ENCODE results near the gene DALRD3. TPM values are rescaled to one million over a fixed set of nuclear protein-coding genes. Genes with fewer than 3 reads are reported as not detected.

Gene DALRD3
- polyA plus RNA-seq, 2 of the 4 experiments (the other 2 are of a cell fraction) = 20.5 to 35.8 TPM

DNA sequence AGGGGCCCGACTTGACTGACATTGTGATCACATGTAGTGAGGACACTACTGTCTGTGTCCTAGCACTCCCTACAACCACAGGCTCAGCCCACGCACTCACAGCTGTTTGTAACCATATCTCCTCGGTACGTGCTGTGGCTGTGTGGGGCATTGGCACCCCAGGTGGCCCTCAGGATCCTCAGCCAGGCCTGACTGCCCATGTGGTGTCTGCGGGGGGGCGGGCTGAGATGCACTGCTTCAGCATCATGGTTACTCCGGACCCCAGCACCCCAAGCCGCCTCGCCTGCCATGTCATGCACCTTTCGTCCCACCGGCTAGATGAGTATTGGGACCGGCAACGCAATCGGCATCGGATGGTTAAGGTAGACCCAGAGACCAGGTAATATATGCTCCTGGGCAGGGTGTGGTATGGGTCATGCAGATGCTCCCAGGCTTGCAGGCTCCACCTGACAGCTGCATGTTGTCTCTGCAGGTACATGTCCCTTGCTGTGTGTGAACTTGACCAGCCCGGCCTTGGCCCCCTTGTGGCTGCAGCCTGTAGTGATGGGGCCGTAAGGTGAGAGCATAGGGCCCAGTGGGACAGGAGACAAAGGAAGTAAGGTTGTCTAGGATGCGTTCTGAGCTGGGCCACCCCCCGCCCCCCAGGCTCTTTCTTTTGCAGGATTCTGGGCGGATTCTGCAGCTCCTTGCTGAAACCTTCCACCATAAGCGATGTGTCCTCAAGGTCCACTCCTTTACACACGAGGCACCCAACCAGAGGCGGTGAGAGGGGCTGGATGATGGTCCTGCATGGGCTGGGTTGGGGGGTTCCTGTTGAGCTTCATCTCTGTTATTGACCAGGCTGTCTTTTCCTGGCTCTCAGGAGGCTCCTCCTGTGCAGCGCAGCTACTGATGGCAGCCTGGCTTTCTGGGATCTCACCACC is 4.4 kb downstream of the DALRD3 start (continued):
- no peak for TF ChIP-seq CBX2 (IDR thresholded peaks at IDR 0.05; ENCODE audit: borderline replicate concordance, low read depth)

DNA sequence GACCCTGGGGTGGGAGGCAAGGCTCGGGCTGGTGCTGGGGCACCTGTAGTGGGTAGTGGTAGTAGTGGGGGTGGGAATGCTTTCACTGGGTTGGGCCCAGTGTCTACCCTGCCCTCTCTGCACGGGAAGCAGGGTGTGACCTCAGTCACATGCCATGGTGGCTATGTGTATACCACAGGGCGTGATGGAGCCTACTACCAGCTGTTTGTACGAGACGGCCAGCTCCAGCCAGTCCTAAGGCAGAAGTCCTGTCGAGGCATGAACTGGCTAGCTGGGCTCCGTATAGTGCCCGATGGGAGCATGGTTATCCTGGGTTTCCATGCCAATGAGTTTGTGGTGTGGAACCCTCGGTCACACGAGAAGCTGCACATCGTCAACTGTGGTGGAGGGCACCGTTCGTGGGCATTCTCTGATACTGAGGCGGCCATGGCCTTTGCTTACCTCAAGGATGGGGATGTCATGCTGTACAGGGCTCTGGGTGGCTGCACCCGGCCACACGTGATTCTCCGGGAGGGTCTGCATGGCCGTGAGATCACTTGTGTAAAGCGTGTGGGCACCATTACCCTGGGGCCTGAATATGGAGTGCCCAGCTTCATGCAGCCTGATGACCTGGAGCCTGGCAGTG is 5.2 kb downstream of the DALRD3 start:
- Histone ChIP-seq H3K4me2 (no peak overlapping the region), H3K9me3 (no peaks in the 10 kb centered on the region), H3K4me3 (no peak overlapping the region), H3K4me1 (peaks cover 10% of the 10 kb centered on the region; the same call in 2 of the 3 replicates), H3K27ac (no peak overlapping the region)
- no peak for DNase-seq (ENCODE audit: low read depth in 1 of 2, low spot score in 1 of 2)
- CTCF ChIA-PET = interaction anchor here (0.8 to 30.1 kb wide), 10 partner anchors 8 to 436 kb away, joined by 3 to 385 read pairs (median 5); partner anchors contain the start of genes IMPDH2, NDUFAF3, P4HTM and QRICH1
- ATAC-seq = no peak
- no peak for FAIRE-seq
- POLR2A ChIA-PET = interaction anchor here (0.7 kb wide), 1 partner anchor 8 kb away, joined by 3 read pairs; the partner anchor contains the start of gene NDUFAF3
- TF ChIP-seq JUNB (IDR thresholded peaks at IDR 0.05) (no peak), ZSCAN20 (CRISPR knock-in tag; IDR thresholded peaks at IDR 0.05) (no peak), CHD2 (IDR thresholded peaks at IDR 0.05; ENCODE audit: low read length, partially characterized antibody) (no peak), NR3C1 (IDR thresholded peaks at IDR 0.05) (no peak), ZNF302 (CRISPR knock-in tag; IDR thresholded peaks at IDR 0.05) (no peak), TP53 (CRISPR knock-in tag; IDR thresholded peaks at IDR 0.05) (no peak), CBX8 (IDR thresholded peaks at IDR 0.05) (no peak), PHF8 (IDR thresholded peaks at IDR 0.05; ENCODE audit: borderline replicate concordance, low read depth) (no peak), RFX5 (IDR thresholded peaks at IDR 0.05) (no peak), RCOR1 (IDR thresholded peaks at IDR 0.05; ENCODE audit: low read depth, low read length) (no peak), TFCP2L1 (CRISPR knock-in tag; IDR thresholded peaks at IDR 0.05) (no peak), HOXB13 (CRISPR knock-in tag; IDR thresholded peaks at IDR 0.05; ENCODE audit: low read depth) (no peak), ZC3H11A (IDR thresholded peaks at IDR 0.05) (no peak), ESRRA (IDR thresholded peaks at IDR 0.05; ENCODE audit: borderline replicate concordance, low read length) (no peak), SMC3 (IDR thresholded peaks at IDR 0.05) (no peak), FOSB (CRISPR knock-in tag; IDR thresholded peaks at IDR 0.05) (no peak)
- TF ChIP-seq, protein P1, sequence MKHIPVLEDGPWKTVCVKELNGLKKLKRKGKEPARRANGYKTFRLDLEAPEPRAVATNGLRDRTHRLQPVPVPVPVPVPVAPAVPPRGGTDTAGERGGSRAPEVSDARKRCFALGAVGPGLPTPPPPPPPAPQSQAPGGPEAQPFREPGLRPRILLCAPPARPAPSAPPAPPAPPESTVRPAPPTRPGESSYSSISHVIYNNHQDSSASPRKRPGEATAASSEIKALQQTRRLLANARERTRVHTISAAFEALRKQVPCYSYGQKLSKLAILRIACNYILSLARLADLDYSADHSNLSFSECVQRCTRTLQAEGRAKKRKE (CRISPR knock-in tag; IDR thresholded peaks at IDR 0.05; ENCODE audit: low read depth) = no peak
- 90% methylated on average over 14 of the region's 19 CpGs for WGBS (ENCODE audit: missing lambda C conversion rate)

DNA sequence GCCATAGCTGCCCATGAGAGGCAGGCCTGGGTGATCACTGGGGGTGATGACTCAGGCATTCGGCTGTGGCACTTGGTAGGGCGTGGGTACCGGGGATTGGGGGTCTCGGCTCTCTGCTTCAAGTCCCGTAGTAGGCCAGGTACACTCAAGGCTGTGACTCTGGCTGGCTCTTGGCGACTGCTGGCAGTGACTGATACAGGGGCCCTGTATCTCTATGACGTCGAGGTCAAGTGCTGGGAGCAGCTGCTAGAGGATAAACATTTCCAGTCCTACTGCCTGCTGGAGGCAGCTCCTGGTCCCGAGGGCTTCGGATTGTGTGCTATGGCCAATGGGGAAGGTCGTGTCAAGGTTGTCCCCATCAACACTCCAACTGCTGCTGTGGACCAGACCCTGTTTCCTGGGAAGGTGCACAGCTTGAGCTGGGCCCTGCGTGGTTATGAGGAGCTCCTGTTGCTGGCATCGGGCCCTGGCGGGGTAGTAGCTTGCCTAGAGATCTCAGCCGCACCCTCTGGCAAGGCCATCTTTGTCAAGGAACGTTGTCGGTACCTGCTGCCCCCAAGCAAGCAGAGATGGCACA is 5.9 kb downstream of the DALRD3 start:
- Histone ChIP-seq H3K27ac (no peak overlapping the region), H3K4me3 (no peak overlapping the region), H3K4me1 (peaks cover 13% of the 10 kb centered on the region; the same call in 2 of the 3 replicates), H3K9me3 (no peaks in the 10 kb centered on the region), H3K4me2 (no peak overlapping the region)
- ChIA-PET POLR2A (interaction anchor here (0.6 to 2.5 kb wide), 2 partner anchors 9 to 612 kb away, joined by 8 to 10 read pairs; partner anchors contain the start of gene NDUFAF3), CTCF (interaction anchor here (1.4 to 30.1 kb wide), 5 partner anchors 8 to 82 kb away, joined by 3 to 385 read pairs (median 6); partner anchors contain the start of genes NDUFAF3, P4HTM and QRICH1)
- DNase-seq (ENCODE audit: low read depth in 1 of 2, low spot score in 1 of 2) = no peak
- FAIRE-seq = no peak
- 86% methylated on average over 8 of the region's 17 CpGs for WGBS (ENCODE audit: missing lambda C conversion rate)
- no peak for ATAC-seq
- TF ChIP-seq EHMT2 (IDR thresholded peaks at IDR 0.05; ENCODE audit: low read depth) = no peak
- TF ChIP-seq, protein P2, sequence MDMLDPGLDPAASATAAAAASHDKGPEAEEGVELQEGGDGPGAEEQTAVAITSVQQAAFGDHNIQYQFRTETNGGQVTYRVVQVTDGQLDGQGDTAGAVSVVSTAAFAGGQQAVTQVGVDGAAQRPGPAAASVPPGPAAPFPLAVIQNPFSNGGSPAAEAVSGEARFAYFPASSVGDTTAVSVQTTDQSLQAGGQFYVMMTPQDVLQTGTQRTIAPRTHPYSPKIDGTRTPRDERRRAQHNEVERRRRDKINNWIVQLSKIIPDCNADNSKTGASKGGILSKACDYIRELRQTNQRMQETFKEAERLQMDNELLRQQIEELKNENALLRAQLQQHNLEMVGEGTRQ (IDR thresholded peaks at IDR 0.05) = no peak
- TF ChIP-seq, protein P3, sequence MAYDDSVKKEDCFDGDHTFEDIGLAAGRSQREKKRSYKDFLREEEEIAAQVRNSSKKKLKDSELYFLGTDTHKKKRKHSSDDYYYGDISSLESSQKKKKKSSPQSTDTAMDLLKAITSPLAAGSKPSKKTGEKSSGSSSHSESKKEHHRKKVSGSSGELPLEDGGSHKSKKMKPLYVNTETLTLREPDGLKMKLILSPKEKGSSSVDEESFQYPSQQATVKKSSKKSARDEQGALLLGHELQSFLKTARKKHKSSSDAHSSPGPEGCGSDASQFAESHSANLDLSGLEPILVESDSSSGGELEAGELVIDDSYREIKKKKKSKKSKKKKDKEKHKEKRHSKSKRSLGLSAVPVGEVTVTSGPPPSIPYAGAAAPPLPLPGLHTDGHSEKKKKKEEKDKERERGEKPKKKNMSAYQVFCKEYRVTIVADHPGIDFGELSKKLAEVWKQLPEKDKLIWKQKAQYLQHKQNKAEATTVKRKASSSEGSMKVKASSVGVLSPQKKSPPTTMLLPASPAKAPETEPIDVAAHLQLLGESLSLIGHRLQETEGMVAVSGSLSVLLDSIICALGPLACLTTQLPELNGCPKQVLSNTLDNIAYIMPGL (CRISPR knock-in tag; IDR thresholded peaks at IDR 0.05; ENCODE audit: borderline replicate concordance) = no peak
- no peak for TF ChIP-seq FOSL2 (IDR thresholded peaks at IDR 0.05)
- no peak for TF ChIP-seq FOSL2 (CRISPR knock-in tag; IDR thresholded peaks at IDR 0.05)
- TF ChIP-seq, protein P4, sequence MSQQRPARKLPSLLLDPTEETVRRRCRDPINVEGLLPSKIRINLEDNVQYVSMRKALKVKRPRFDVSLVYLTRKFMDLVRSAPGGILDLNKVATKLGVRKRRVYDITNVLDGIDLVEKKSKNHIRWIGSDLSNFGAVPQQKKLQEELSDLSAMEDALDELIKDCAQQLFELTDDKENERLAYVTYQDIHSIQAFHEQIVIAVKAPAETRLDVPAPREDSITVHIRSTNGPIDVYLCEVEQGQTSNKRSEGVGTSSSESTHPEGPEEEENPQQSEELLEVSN (IDR thresholded peaks at IDR 0.05; ENCODE audit: borderline replicate concordance, low read depth) = no peak
- TF ChIP-seq CBX8 (IDR thresholded peaks at IDR 0.05) = no peak
- no peak for TF ChIP-seq KDM1A (IDR thresholded peaks at IDR 0.05; ENCODE audit: low read depth)
- no peak for TF ChIP-seq RARB (CRISPR knock-in tag; IDR thresholded peaks at IDR 0.05)
- TF ChIP-seq, protein P5, sequence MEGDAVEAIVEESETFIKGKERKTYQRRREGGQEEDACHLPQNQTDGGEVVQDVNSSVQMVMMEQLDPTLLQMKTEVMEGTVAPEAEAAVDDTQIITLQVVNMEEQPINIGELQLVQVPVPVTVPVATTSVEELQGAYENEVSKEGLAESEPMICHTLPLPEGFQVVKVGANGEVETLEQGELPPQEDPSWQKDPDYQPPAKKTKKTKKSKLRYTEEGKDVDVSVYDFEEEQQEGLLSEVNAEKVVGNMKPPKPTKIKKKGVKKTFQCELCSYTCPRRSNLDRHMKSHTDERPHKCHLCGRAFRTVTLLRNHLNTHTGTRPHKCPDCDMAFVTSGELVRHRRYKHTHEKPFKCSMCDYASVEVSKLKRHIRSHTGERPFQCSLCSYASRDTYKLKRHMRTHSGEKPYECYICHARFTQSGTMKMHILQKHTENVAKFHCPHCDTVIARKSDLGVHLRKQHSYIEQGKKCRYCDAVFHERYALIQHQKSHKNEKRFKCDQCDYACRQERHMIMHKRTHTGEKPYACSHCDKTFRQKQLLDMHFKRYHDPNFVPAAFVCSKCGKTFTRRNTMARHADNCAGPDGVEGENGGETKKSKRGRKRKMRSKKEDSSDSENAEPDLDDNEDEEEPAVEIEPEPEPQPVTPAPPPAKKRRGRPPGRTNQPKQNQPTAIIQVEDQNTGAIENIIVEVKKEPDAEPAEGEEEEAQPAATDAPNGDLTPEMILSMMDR (IDR thresholded peaks at IDR 0.05) = no peak
- TF ChIP-seq BHLHE40 (IDR thresholded peaks at IDR 0.05; ENCODE audit: low read depth, low read length) = no peak
